Mucosa of stomach (tissue), 1 donor: ENCODE results near the gene FAM193A.
"Not testable (repeated sequence)": the region's sequence is repeated elsewhere in the genome, so short reads cannot be mapped to it uniquely, and the experiment has no call there.

ENCODE experiments used
- H3K27me3 ChIP-seq: one replicate; pipeline ENCODE4 v1.7.0; 2013; ENCODE audit warnings: mild to moderate bottlenecking, low read length; ENCODE audit not compliant: control insufficient read depth, insufficient read depth
- H3K36me3 ChIP-seq: one replicate; pipeline ENCODE4 v1.7.0; 2013; ENCODE audit warnings: low read length; ENCODE audit not compliant: control insufficient read depth, insufficient read depth
- H3K4me1 ChIP-seq: one replicate; pipeline ENCODE4 v1.7.0; 2013; ENCODE audit warnings: mild to moderate bottlenecking, low read length; ENCODE audit not compliant: control insufficient read depth, insufficient read depth
- H3K4me3 ChIP-seq: one replicate; pipeline ENCODE4 v1.7.0; 2013; ENCODE audit warnings: low read length
- H3K9ac ChIP-seq: one replicate; pipeline ENCODE4 v1.7.0; 2013; ENCODE audit warnings: mild to moderate bottlenecking, low read length, moderate library complexity
- H3K9me3 ChIP-seq: one replicate; pipeline ENCODE4 v1.7.0; 2013; ENCODE audit warnings: mild to moderate bottlenecking, low read length, moderate library complexity; ENCODE audit not compliant: control insufficient read depth
- donor health status: Pancreatic carcinoma.

The FAM193A gene

DNA sequence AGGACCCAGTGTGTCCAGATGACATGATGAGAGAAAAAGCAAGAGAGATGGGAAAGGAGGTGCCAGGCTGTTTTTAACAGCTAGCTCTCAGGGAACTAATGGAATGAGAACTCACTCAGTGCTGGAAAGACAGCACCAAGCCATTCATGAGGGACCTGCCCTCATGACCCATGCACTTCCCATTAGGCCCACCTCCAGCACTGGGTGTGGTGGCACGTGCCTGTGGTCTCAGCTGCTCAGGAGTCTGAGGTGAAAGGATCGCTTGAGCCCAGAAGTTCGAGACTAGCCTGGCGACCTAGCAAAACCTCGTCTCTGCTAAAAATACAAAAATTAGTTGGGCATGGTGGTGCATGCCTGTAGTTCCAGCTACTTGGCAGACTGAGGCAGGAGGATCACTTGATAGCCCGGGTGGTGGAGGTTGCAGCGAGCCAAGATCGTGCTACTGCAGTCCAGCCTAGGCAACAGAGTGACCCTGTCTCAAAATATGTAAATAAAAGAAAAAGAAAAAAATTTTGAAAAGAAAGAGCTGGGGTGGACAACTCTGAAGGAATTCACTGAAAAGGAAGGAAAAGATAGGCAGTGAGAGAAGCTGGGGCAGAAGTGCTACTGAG lies 50.9 kb downstream of the FAM193A start:
- Histone ChIP-seq H3K27me3 (no peaks in the 10 kb centered on the region), H3K9me3 (no peaks in the 10 kb centered on the region), H3K36me3 (no peaks in the 10 kb centered on the region), H3K4me1 (peaks cover 19% of the 10 kb centered on the region), H3K4me3 (no peak overlapping the region), H3K9ac (no peak overlapping the region)

DNA sequence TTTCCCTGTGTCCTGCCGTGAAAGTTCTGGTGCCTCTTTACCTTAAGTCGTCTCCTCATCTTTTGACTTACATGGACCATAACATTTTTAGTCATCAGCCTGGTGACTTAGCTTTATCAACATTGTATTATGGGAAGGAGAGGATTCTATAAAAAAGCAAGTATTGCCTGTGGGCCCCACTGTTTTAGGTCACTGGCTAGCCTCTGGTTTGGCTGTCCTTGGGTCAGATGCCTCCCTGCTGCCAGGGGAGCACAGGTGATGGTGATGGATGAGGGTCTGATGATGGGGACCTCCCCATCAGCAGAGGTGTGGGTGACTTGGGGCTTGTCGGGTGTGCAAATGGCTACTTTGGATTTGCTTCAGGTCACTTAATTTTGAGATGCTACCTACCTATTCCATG lies 51.8 kb downstream of the FAM193A start:
- Histone ChIP-seq H3K4me1 (peaks cover 11% of the 10 kb centered on the region), H3K9me3 (no peaks in the 10 kb centered on the region), H3K36me3 (no peaks in the 10 kb centered on the region), H3K27me3 (no peaks in the 10 kb centered on the region), H3K9ac (no peak overlapping the region), H3K4me3 (no peak overlapping the region)

DNA sequence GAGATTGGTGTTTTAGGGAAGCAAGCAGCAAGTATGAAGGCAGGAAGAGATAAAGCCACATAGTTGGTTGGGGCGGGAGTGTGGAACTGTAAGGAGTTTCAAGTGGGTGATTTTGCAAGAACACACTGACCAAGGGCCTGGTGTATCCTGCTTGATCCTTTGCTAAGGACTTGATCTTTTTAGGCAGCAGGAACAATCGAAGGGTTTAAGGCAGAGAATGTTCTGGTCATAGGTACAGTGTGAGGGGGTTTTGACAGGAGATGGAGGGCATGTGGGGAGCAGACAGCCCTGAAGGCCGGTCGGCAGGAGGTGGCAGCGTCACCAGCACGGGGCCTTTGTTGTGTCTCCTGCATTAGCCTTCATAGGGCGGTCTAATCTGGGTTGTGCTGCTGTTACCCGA lies 54.7 kb downstream of the FAM193A start:
- Histone ChIP-seq H3K9me3 (no peaks in the 10 kb centered on the region), H3K4me1 (peaks cover 7% of the 10 kb centered on the region), H3K27me3 (no peaks in the 10 kb centered on the region), H3K4me3 (no peak overlapping the region), H3K36me3 (no peaks in the 10 kb centered on the region), H3K9ac (no peak overlapping the region)

DNA sequence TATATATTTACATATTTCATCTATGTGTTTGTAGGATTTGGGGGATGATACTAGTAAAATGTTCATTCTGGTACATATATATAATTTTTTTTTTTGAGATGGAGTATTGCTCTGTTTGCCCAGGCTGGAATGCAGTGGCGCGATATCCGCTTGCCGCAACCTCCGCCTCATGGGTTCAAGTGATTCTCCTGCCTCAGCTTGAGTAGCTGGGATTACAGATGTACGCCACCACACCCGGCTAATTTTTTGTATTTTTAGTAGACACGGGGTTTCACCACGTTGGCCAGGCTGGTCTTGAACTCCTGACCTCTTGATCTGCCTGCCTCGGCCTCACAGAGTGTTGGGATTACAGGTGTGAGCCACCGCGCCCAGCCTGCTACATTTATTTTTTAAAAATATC lies 55.6 kb downstream of the FAM193A start:
- not testable (repeated sequence) for H3K9me3 ChIP-seq, H3K27me3 ChIP-seq, H3K36me3 ChIP-seq, H3K4me1 ChIP-seq, H3K9ac ChIP-seq, H3K4me3 ChIP-seq

DNA sequence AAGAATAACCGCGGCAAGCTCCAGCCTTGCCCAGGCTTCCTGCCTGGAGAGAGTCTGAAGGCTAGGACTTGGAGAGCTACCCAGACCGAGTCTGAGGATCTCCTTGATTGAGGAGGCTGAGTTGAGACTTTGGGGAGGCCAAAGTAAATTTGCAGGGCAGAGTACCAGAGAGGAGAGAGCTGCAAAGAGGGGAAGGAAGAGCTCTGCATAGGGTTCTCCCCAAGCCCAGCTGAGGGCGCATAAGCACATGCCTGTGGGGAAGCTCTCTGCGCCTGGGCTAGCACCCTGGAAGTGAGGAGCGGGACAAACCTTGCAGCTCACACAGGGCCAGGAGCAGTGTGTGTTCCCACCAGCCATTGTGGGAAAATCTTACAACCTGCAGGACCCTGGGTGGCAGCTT lies 56.1 kb downstream of the FAM193A start:
- no peaks in the 10 kb centered on the region for H3K9me3 ChIP-seq
- no peaks in the 10 kb centered on the region for H3K27me3 ChIP-seq
- H3K4me3 ChIP-seq, result no peak overlapping the region
- no peaks in the 10 kb centered on the region for H3K36me3 ChIP-seq
- H3K9ac ChIP-seq, result no peak overlapping the region
- no peaks in the 10 kb centered on the region for H3K4me1 ChIP-seq

DNA sequence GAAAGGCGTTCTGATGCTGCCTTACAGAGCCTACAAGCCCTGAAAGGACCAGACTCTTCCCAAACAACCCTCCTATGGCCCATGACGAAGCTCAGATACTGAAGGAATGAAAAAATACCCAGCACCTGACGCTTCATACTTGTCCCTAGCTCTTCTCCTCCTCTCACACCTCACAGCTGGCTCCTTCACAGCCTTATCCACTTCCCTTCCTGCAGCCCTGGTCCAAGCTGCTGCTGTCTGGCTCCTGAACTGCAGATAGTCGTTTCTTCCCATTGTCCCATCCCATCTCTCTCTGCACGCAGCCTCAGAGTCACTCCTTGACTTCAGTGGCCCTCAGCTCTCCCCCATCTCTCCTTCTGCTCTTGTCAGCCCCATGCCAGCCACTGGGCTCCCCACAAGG lies 56.6 kb downstream of the FAM193A start:
- Histone ChIP-seq H3K9me3 (no peaks in the 10 kb centered on the region), H3K36me3 (no peaks in the 10 kb centered on the region), H3K27me3 (no peaks in the 10 kb centered on the region), H3K4me3 (no peak overlapping the region), H3K4me1 (no peaks in the 10 kb centered on the region), H3K9ac (no peak overlapping the region)

DNA sequence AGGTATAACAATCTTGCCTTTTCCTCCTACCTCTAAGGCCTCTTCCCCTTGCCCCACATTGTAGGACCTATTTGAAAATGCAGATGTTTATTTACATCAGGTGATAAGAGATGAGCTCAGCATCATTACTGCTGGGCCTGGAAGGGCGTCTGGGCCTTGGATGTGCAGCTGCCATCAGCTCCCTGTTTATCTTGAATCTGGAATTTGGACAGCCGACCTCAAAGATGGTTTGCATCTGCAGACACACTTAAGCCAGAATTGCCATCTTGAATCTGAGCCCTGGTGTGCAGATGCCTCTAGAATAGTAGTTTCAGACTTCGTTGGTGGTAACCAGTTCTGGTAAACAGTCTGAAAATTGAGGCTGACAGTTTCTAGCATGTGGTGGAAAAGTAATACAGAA lies 59.0 kb downstream of the FAM193A start:
- Histone ChIP-seq H3K4me3 (no peak overlapping the region), H3K36me3 (no peaks in the 10 kb centered on the region), H3K27me3 (no peaks in the 10 kb centered on the region), H3K9ac (no peak overlapping the region), H3K9me3 (no peaks in the 10 kb centered on the region), H3K4me1 (no peaks in the 10 kb centered on the region)

DNA sequence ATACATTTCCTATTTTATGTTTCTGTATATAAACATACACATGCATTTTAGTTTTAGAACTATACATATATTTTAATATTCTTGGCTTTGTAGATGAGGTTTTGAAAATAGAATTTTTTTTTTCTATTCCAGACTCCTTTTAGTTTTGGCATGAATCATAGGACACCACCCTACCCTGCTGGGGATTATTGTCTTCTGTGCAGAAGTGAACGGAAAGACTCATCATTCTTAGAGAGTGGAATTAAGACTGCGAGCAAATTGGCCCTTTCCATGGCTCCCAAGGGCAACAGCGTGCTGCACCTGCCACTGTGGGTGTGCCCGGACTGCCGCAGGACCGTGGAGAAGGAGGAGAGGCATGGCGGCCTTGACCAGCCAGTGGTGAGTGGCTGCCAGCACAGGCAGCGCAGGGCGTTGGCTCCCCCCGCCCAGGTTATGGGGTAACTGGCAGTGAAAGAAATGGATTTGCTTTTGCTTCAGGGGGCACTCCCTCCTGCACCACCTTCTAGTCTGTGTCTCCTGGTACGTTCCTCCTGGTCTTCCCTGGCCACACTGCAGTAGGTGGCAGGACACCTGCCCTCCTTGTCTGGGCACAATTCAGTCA lies 59.6 kb downstream of the FAM193A start:
- no peaks in the 10 kb centered on the region for H3K9me3 ChIP-seq

DNA sequence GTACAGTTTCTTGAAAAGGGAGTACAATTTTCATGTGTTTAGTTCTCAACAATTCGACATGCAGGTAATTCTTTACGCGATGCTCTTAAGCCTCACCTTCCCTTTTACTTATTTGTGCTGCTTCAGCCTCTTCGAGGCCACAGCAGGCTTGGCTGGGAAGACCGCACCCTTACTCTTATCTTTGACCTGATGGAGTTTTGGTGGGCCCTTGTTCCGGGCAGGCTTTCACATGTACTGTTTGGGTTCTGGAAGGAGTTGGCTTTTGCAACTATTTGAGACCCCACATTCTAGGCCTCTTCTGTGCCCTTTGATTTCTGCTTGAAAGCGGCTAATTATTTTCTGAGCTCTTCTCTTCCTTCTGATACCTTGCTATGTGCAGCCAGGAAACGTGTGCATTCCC lies 60.2 kb downstream of the FAM193A start:
- Histone ChIP-seq H3K4me3 (no peak overlapping the region), H3K9me3 (no peaks in the 10 kb centered on the region), H3K4me1 (no peaks in the 10 kb centered on the region), H3K27me3 (no peaks in the 10 kb centered on the region), H3K36me3 (no peaks in the 10 kb centered on the region), H3K9ac (no peak overlapping the region)

More for the DNA sequence above, 59.6 kb downstream of the FAM193A start:
- Histone ChIP-seq H3K9ac (no peak overlapping the region), H3K4me1 (no peaks in the 10 kb centered on the region), H3K36me3 (no peaks in the 10 kb centered on the region), H3K27me3 (no peaks in the 10 kb centered on the region), H3K4me3 (no peak overlapping the region)

DNA sequence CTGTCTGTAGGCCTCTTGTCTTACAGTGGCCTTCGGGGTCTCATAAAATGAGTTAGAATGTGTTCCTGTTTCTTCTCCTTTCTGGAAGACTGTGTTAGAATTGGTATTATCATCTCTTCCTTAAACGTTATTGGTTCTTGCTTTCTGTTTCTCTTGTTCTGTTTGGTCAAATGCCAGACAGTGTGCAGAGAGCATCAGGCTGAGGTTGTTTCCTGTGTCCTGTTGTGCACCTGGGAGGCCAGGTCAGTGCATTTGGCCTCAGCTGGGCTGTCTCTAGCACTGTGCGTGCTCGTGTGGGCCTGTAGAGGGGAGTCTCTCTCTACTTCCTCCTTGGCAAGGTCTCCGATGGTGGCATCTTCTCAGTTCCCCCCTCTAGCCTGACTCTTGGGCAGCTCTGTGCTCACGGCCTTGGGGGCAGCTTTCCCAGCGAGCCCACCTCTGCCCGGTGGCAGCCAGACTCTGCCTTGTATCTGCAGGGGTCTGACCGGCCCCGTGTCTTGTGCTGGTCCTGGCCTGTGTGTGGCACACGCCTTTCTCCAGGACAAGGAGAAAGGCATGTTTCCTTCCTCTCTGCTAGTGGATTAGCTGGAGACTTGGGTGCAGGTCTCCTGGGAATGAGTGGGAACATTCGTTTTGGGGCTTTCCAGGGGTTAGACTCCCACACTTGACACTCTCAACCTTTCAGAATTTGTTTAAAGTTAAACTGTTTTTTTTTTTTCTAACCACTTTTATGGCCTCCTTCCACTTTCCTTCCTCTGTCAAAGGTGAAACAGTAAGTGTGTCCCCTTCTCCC lies 62.3 kb downstream of the FAM193A start:
- Histone ChIP-seq H3K36me3 (no peaks in the 10 kb centered on the region), H3K4me3 (no peak overlapping the region), H3K27me3 (no peaks in the 10 kb centered on the region), H3K4me1 (no peaks in the 10 kb centered on the region), H3K9ac (no peak overlapping the region), H3K9me3 (no peaks in the 10 kb centered on the region)

DNA sequence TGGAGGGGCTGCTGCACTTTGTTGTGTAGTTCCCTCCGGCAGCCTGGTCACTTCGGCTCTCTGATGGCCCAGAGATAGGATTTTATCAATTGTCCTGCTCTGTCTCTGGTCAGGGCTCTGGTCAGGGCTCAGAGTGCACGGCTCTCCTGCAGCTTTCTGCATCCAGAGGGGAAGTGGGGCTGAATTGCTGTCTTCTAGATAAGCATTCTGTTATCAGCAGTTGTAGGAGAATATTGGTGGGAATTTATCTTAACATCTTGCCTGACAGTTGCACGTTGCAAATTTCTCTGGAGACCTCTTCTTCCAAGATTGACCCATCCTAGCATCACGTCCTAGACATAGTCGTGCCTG lies 62.8 kb downstream of the FAM193A start:
- H3K4me1 ChIP-seq, result no peaks in the 10 kb centered on the region

DNA sequence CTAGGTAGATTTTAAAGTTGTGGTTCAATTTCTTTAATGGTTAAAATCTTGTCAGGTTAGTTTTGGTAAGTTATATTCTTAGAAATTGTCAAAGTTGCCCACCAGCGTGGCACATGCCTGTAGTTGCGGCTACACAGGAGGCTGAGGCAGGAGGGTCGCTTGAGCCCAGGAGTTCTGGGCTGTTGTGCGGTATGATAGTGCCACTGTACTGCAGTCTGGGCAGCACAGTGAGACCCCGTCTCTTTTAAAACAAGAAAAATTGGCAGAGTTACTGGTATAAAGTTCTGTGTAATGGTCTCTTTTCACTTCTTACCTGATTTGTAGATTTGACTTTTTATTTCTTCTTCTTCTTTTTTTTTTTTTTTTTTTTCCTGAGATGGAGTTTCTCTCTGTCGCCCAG lies 64.4 kb downstream of the FAM193A start:
- H3K9ac ChIP-seq, result no peak overlapping the region
- no peak overlapping the region for H3K4me3 ChIP-seq
- H3K9me3 ChIP-seq, result no peaks in the 10 kb centered on the region
- H3K36me3 ChIP-seq, result no peaks in the 10 kb centered on the region
- H3K27me3 ChIP-seq, result no peaks in the 10 kb centered on the region
- H3K4me1 ChIP-seq, result no peaks in the 10 kb centered on the region

More for the DNA sequence above, 62.8 kb downstream of the FAM193A start:
- Histone ChIP-seq H3K27me3 (no peaks in the 10 kb centered on the region), H3K9me3 (no peaks in the 10 kb centered on the region), H3K36me3 (no peaks in the 10 kb centered on the region), H3K4me3 (no peak overlapping the region), H3K9ac (no peak overlapping the region)
